ENCODE data around the gene SIRPA. TPM values are rescaled to one million over a fixed set of nuclear protein-coding genes. Genes with fewer than 3 reads are reported as not detected.

The SIRPA gene
- total RNA-seq, 1 donor from 2014 or later, result 25.5 TPM

DNA sequence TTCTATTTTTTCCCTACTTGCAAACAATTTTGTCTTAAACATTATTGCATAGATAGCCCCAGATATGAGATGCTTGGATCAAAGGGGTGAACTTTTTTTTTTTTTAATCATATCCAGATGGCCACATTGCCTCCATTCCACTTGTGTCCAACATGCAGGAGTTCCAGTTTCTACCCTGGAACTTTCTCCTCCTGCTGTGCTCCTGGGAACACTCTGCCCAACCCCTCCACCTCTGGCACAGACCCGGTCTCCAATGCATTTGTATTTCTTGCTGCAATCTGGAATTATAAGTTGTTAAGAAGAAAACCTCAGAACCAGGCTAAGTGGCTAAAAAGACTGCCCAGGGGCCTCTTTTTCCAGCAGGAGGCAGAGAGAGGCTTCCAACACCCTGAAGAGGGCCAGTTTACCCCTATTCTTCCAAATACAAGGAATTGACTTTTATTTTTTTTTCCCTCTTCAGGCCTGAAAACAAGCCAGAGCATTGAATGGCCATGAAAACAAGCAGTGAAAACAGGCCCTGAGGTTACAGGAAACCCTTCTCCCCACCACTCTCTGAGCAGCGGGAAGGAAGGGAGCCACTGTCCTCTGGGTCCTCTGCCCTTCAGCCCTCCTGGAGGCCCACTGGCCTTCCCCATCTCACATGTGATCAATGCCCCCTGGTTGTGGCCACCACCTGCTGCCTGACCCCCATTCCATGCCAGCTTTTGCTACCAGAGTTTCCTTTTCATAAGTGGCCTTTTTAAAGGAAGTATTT is 54.3 kb downstream of the SIRPA start:
- peaks cover 18% of the 10 kb centered on the region for H3K4me1 ChIP-seq
- no peak for DNase-seq

GRCh38 chr20:1950836-1951235 is 55.6 kb downstream of the SIRPA start:
- intact Hi-C loops (cut with micrococcal nuclease), result no loop called here
- H3K9me3 ChIP-seq (replicated peaks), result no peaks in the 10 kb centered on the region
- no peak overlapping the region for H3K27ac ChIP-seq (replicated peaks)
- DNase-seq, result no peak
- H3K4me1 ChIP-seq, result peaks cover 15% of the 10 kb centered on the region
- TF ChIP-seq, protein P1, sequence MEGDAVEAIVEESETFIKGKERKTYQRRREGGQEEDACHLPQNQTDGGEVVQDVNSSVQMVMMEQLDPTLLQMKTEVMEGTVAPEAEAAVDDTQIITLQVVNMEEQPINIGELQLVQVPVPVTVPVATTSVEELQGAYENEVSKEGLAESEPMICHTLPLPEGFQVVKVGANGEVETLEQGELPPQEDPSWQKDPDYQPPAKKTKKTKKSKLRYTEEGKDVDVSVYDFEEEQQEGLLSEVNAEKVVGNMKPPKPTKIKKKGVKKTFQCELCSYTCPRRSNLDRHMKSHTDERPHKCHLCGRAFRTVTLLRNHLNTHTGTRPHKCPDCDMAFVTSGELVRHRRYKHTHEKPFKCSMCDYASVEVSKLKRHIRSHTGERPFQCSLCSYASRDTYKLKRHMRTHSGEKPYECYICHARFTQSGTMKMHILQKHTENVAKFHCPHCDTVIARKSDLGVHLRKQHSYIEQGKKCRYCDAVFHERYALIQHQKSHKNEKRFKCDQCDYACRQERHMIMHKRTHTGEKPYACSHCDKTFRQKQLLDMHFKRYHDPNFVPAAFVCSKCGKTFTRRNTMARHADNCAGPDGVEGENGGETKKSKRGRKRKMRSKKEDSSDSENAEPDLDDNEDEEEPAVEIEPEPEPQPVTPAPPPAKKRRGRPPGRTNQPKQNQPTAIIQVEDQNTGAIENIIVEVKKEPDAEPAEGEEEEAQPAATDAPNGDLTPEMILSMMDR (IDR thresholded peaks at IDR 0.05; ENCODE audit: borderline replicate concordance), result no peak
- peaks cover 38% of the 10 kb centered on the region for H3K27me3 ChIP-seq (ENCODE audit: low read depth)
- H3K4me3 ChIP-seq, result no peak overlapping the region
- H3K36me3 ChIP-seq, result no peaks in the 10 kb centered on the region

More for the DNA sequence above, 54.3 kb downstream of the SIRPA start:
- Histone ChIP-seq H3K36me3 (no peaks in the 10 kb centered on the region), H3K9me3 (replicated peaks) (no peaks in the 10 kb centered on the region), H3K4me3 (no peak overlapping the region), H3K27ac (replicated peaks) (peak overlapping the region; percentile 15), H3K27me3 (ENCODE audit: low read depth) (peaks cover 40% of the 10 kb centered on the region)
- TF ChIP-seq, protein P1 (IDR thresholded peaks at IDR 0.05; ENCODE audit: borderline replicate concordance), result no peak
- intact Hi-C loops (cut with micrococcal nuclease), result no loop called here

DNA sequence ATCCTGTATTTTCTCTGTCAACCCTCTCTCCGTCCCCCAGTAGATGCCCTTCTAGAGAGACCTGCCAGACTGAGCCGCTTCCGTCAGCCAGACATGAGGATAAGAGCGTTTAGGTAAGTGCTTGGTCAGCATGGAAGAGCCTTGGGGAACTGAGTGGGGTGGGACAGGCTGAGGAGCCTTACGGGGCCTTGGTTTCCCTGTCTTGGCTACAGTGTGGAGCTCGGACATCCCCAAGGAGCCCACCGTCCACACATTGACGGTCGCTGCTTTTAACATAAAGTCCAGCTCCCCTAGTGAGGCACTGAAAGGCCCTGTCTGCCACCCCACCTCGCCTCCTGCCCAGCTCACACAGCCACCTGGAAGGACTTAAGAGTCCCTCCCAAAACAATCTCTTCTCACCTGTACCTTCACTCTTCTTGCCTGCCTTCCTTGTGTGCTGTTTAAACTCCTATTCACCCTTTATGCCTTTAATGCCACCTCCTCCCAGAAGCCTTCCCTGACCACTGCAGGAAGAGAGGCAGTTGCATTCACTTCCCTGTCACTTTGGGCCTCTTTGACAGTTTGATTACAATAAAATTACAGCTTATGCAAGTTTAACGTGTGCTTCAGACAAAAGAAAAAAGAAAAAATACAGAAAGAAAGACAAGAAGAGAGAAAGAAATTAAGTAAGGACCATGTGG is 56.4 kb downstream of the SIRPA start:
- no peaks in the 10 kb centered on the region for H3K36me3 ChIP-seq

DNA sequence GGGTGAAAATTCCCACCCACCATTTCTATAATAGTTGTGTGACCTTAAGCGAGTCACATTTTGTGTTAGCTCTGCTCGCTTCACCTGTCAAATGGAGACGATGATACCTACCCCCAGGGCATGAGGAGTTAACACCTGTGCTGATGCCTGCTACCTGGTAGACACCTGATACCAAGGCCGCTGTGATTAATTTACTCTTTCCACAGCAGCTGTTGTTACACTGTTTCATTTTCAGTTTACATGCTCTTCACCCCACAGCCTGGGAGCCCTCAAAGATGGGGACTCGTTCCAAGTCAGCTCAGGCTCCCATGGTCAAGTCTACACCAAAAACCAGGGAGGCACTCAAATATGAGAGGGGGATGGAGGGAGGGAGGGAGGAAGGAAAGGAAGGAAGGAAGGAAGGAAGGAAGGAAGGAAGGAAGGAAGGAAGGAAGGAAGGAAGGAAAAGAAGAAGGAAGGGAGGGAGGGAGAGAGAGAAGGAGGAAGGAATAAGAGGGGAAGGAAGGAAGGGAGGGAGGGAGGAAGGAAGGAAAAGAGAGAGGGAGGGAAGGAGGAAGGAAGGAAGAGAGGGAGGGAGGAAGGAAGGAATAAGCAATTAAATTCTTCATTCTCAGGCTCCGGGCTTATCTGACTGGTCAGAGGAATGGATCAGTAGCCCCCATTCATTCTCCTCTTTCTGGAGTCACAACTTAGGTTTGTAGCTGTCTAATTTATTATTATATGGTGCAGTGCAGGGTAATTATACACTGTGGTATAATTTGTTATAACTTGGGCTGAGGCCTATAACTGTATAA is 57.7 kb downstream of the SIRPA start:
- H3K27ac ChIP-seq (replicated peaks), result no peak overlapping the region
- H3K4me3 ChIP-seq, result no peak overlapping the region
- intact Hi-C loops (cut with micrococcal nuclease), result no loop called here
- TF ChIP-seq, protein P1 (IDR thresholded peaks at IDR 0.05; ENCODE audit: borderline replicate concordance), result no peak
- H3K4me1 ChIP-seq, result peaks cover 4% of the 10 kb centered on the region
- H3K36me3 ChIP-seq, result no peaks in the 10 kb centered on the region
- no peaks in the 10 kb centered on the region for H3K9me3 ChIP-seq (replicated peaks)
- H3K27me3 ChIP-seq (ENCODE audit: low read depth), result peaks cover 34% of the 10 kb centered on the region
- no peak for DNase-seq

More for the DNA sequence above, 56.4 kb downstream of the SIRPA start:
- Histone ChIP-seq H3K4me3 (no peak overlapping the region), H3K27ac (replicated peaks) (no peak overlapping the region), H3K9me3 (replicated peaks) (no peaks in the 10 kb centered on the region), H3K4me1 (peaks cover 15% of the 10 kb centered on the region), H3K27me3 (ENCODE audit: low read depth) (peaks cover 37% of the 10 kb centered on the region)
- no peak for DNase-seq
- intact Hi-C loops (cut with micrococcal nuclease), result no loop called here
- TF ChIP-seq, protein P1 (IDR thresholded peaks at IDR 0.05; ENCODE audit: borderline replicate concordance), result no peak

GRCh38 chr20:1953621-1954020 is 58.4 kb downstream of the SIRPA start:
- no peak for DNase-seq
- intact Hi-C loops (cut with micrococcal nuclease), result no loop called here
- Histone ChIP-seq H3K27me3 (ENCODE audit: low read depth) (peaks cover 32% of the 10 kb centered on the region), H3K4me1 (peaks cover 4% of the 10 kb centered on the region), H3K9me3 (replicated peaks) (no peaks in the 10 kb centered on the region), H3K36me3 (no peaks in the 10 kb centered on the region), H3K27ac (replicated peaks) (no peak overlapping the region), H3K4me3 (no peak overlapping the region)
- TF ChIP-seq, protein P1 (IDR thresholded peaks at IDR 0.05; ENCODE audit: borderline replicate concordance), result no peak

Measured in left ventricle myocardium inferior (tissue), 1 donor.